SIG-M5 (cell line): Measurements from ENCODE around the gene FOXL2NB.
A peak's percentile ranks its signal among the peaks of the same experiment; 100 is the strongest.
"Not testable (repeated sequence)": the region's sequence is repeated elsewhere in the genome, so short reads cannot be mapped to it uniquely, and the experiment has no call there.

Experiments
- DNase-seq: peaks from one replicate; lab custom pipeline; 2025; lab: John Stamatoyannopoulos, UW

FOXL2NB gene

GRCh38 chr3:138946663-138947494 lies at the start of gene FOXL2NB, which contains the start of gene FOXL2:
Gene FOXL2NB (plus strand): TSS chr3:138947217. CDS start chr3:138947365, 148 bp downstream.
Gene FOXL2 (minus strand): TSS chr3:138947137. CDS start chr3:138946722, 415 bp downstream.
- no peak for DNase-seq

GRCh38 chr3:138898301-138898700 lies 48.7 kb upstream of the FOXL2NB start:
- DNase-seq: no peak

- no peak for DNase-seq
Observed at GRCh38 chr3:138898708-138899107, 48.3 kb upstream of the FOXL2NB start.

GRCh38 chr3:138899351-138899991 lies 47.5 kb upstream of the FOXL2NB start:
- DNase-seq: no peak

GRCh38 chr3:138901567-138901966 lies 45.5 kb upstream of the FOXL2NB start:
- no peak for DNase-seq

DNA sequence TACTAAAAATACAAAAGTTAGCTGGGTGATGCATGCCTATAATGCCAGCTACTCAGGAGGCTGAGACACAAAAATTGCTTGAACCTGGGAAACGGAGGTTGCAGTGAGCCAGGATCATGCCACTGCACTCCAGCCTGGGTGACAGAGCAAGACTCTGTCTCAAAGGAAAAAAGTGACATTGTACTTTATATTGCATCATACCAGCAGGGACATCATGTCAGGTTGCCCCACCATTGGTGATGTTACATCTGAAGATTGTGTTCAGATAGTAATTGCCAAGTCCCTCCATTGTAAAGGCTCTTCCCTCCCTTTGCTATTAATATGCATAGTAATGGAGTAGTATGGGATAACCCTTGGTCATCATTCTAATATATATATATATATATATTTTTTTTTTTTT lies 44.8 kb upstream of the FOXL2NB start:
- no peak for DNase-seq

DNA sequence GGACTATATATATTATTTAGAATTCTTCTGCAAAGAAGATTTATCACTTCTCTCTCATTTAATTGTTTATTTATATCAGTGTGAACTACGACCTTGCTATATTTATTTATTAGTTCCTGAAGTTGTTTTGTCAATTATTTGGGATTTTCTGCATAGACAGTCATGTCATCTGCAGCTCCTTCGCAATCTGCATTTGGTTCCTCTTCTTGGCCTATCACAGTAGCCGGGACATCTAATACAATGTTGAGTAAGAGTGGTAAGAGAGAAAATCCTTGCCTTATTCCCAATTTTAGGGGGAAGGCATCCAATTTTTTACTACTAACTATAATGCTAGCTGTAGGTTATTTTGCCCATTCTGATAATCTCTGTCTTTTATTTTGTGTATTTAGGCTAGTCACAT lies 39.5 kb upstream of the FOXL2NB start:
- no peak for DNase-seq

GRCh38 chr3:138908846-138909245 lies 38.2 kb upstream of the FOXL2NB start:
- no peak for DNase-seq

DNA sequence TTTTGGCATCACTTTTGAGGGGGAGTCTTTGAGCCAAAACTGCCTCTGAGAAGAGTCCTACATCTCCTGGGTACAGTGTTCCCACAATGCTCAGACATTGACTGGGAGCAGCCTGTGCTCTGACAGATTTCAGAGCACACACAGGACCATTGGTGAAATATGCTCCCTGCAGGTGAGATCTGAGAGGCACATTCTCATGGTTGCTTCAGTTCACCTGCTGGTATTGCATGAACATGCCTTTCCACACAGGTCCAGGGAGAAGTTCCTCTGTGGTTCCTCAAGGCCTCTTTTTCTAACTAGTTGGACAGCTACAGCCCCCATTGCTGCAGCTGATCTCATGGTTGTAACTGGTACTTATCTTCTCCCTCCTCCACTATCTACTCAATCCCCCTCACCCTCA lies 37.1 kb upstream of the FOXL2NB start:
- DNase-seq: no peak

GRCh38 chr3:138911621-138912020 lies 35.4 kb upstream of the FOXL2NB start:
- no peak for DNase-seq

DNA sequence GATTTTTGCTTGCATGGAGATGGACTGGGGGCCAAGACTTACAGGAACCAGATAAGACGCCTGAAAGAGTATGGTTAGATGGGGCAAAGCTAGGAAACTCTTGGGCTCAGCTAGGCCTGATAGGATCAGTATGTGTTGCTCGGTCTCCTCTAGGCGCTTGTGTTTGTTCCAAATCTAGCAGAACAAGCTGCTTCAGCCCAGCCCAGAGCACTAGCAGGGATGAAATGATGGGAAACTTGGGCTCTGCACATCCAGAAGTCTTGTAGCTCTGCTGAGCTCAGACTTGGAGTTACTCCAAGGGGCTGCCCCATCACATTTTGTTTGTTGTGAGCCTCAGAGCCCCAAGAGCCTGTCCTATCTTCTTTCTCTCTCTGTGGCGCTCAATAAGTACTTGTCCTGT lies 34.8 kb upstream of the FOXL2NB start:
- no peak for DNase-seq

DNA sequence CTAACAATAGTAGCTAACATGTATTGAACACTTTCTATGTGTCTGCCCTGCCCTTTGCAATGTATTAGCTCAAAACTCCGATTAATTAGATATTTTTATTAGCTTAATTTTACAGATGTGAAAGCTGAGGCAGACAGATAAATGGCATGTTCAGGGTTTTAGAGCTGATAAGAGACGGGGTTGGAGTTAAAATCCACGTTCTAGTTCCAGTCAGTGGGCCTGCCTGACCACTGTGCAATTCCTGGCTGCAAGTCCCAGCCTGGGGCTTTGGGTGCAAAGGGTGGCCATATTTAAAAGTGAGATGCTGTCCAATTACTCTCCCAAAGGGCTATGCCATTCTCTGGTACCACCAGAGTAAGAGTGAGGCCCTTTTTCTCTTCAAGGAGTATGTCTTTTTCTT lies 33.3 kb upstream of the FOXL2NB start:
- no peak for DNase-seq

DNA sequence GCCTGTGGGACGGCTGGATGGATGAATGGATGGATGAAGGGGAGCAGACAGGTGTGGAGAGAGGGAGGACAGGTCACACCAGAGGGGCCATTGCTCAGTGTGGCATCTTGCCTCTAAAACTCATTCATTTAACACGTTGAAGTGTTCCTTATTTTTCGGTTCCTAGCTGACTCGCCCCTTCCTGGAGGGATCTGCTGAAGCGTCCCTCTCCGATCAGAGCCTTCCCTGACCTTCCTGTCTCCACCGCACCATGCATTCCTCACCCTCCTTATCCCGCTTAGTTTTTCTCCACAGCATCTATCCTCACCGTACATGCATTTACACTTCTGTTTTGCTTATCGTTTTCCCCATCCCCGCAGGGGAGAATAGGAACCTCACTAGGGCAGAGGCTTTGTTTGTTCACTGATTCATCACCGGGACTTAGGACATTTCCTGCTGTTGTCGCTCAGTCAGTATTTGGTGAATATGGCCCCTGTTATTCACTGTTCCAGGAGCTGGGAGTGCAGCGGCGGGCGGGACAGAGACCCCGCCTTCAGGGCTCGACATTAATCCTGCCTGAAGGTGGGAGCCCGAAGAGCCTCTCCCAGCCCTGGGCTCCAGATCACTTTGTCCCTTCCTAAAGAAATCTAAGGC lies 32.0 kb upstream of the FOXL2NB start:
- peak; percentile 69 for DNase-seq

DNA sequence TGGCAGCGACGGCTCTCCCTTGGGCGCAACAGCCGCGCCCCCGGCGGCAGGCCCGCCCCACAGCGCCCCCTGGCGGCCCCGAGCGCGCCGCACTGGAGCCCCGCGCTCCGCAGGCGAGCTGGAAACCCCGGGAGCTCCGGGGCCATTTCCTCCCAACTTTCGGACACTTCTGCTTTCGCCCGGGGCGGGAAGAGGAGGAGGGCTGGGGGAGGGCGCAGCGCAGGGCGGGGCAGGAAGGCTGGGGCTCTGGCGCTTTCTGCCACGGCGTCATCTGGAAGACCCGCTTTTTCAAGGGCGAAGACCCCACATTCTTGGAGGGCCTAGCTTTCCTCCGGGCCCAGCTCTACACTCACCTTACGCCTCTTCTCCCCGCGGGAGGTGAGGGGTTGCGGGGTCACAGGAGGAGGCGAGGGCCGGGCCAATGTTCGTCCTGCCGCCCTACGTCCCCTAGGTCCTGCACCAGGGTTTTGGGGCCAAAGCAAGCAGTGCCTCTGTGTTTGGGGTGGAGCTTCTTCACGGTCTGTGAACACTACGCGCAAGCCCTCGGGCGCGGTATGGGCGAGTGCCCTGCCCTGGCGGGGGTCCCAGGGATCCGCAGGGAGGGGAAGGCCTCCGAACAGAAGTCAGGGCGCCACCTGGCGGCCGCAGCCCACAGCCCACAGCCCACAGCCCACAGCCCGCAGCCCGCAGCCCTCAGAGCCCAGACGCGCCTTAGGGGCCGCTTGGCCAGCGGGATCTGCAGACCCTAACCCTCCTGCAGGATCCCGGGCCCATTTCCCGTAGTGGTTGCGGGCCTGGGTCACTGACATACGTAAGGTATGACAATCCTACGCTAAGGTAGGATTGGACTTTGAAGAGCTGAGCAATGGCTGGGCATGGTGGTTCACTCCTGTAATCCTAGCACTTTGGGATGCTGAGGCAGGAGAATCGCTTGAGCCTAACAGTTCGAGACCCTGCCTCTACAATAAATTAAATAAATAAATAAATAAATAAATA lies 31.2 kb upstream of the FOXL2NB start:
- peak; percentile 47 for DNase-seq

- no peak for DNase-seq
Observed at GRCh38 chr3:138916824-138917223, 30.2 kb upstream of the FOXL2NB start.

- no peak for DNase-seq
Observed at GRCh38 chr3:138919325-138919724, 27.7 kb upstream of the FOXL2NB start.

DNA sequence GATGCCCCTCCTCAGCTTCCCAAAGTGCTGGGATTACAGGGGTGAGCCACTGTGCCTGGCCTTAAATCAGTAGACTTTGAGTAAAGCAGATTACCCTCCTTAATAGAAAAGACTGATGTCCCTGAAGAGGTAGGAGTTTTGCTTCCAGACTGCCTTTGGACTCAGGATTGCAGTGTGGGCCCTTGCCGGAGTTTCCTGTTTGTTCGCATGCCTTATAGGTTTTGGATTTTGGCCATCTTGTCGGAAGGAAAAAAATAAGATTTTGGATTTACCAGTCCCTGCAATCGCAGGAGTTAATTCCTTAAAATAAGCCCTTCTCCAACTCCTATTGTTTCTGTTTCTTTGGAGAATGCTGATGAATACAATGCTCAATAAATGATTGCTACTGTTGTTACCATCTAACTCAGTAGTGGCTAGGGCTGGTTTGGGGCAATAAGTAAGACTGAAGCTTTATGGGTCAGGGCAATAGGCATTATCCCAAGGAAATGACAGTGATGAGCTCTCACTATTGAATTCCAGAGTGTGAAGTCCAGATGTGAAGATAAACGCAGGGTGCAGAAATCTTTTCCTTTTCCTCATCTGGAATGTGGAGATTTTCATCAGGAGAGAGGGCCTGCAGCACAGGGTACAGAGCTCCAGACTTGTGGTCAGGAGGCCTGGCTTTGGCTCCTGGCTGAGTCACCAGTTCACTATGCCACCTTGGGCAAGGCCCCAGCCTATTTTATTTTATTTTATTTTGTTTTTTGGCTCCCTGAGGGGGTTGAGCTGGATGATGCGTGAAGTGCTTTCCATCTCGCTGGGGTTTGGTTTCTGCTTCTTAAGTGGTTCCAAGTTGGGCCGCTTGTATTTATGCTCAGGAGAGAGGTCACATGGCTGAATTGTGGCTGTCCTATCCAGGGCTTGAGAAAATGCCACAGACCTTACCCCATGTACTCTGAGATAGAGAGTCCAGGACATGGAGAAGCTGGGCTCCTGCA lies 25.4 kb upstream of the FOXL2NB start:
- no peak for DNase-seq

GRCh38 chr3:138922400-138922799 lies 24.6 kb upstream of the FOXL2NB start:
- DNase-seq: not testable (repeated sequence)

- no peak for DNase-seq
Observed at GRCh38 chr3:138923531-138923994, 23.5 kb upstream of the FOXL2NB start.

DNA sequence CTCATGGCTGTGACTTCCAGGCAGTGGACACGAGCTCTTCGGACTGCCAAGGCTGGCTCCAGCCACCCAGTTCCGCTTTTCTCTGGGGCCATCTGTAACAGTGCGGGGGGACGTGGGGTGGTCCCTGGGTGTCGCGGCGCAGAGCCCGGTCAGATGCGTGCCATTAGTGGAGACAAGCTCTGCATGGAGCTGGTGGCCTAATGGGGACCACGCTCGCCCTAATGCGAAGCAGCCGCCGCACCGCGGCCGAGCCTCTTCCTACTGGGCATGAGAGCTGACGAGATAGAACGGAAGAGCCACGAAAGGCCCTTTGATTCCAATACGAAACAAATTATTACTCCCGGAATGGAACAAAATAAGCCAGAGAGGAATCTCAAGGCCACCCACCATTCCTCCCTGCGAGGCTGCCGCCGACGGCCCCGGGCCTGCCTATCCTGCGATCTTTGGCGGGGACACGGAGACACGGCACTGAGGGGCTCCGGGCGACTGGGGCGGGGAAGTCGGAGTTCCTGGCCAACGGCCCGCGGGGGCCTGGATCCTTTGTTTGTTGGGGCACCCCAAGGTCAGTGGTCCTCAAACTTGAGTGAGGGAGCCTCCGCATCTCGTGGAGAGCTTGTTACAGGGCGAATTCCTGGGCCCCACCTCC lies 18.2 kb upstream of the FOXL2NB start:
- no peak for DNase-seq
